IMR-90 (cell line): Measurements from ENCODE around the gene PCP4L1. TPM values are rescaled to one million over a fixed set of nuclear protein-coding genes. Genes with fewer than 3 reads are reported as not detected.

Experiments
- ATAC-seq: fragments of 200-7000 bp; cut with Tn5 transposase; 2 replicates; pipeline ENCODE4 v1.9.1; 2020; ENCODE audit warnings: low read depth, mild to moderate bottlenecking, moderate library complexity
- BruUV-seq: library from RNA; stranded (reverse); fragments of 400-500 nt; replicated peaks from 2 replicates; lab custom pipeline; 2021; lab: Mats Ljungman, UMichigan
- CTCF ChIA-PET: fragments of 300-600 bp; formaldehyde crosslinking; extraction: SDS; loops from one replicate; lab custom pipeline; 2021; ENCODE audit warnings: antibody characterized with exemption; lab: Yijun Ruan, JAX
- POLR2A ChIA-PET: fragments of 300-600 bp; sonication (Branson Sonifier 250); formaldehyde crosslinking; loops from one replicate; lab custom pipeline; 2022; ENCODE audit warnings: antibody characterized with exemption; ENCODE audit not compliant: unreplicated experiment; lab: Charles Lee
- DNase-seq: peaks from one replicate; pipeline ENCODE4 v3.0.0; 2013
- H2AFZ ChIP-seq: replicated peaks from 2 replicates; pipeline ENCODE3; 2013; ENCODE audit warnings: low read length, mild to moderate bottlenecking; ENCODE audit not compliant: poor library complexity
- H2AK5ac ChIP-seq: 2 replicates; pipeline ENCODE4 v1.6.1; 2013; ENCODE audit warnings: low read depth, low read length, inconsistent platforms
- H2AK9ac ChIP-seq: replicated peaks from 2 replicates; pipeline ENCODE3; 2013; ENCODE audit warnings: mild to moderate bottlenecking, low read depth, low read length, moderate library complexity; ENCODE audit not compliant: poor library complexity
- H2BK120ac ChIP-seq: 2 replicates; pipeline ENCODE4 v1.6.1; 2013; ENCODE audit warnings: low read depth, low read length, inconsistent platforms
- H2BK15ac ChIP-seq: 3 replicates; pipeline ENCODE4 v1.6.1; 2013; ENCODE audit warnings: low read depth, low read length, inconsistent platforms
- H2BK20ac ChIP-seq: 2 replicates; pipeline ENCODE4 v1.6.1; 2013; ENCODE audit warnings: low read depth, mild to moderate bottlenecking, inconsistent platforms, low read length, moderate library complexity
- H2BK5ac ChIP-seq: 2 replicates; pipeline ENCODE4 v1.6.1; 2013; ENCODE audit warnings: mild to moderate bottlenecking, low read depth, low read length, inconsistent platforms; ENCODE audit not compliant: poor library complexity, severe bottlenecking
- H3K14ac ChIP-seq: replicated peaks from 2 replicates; pipeline ENCODE4 v1.6.1; 2013; ENCODE audit warnings: low read depth, low read length, inconsistent platforms
- H3K18ac ChIP-seq: 2 replicates; pipeline ENCODE4 v1.6.1; 2013; ENCODE audit warnings: low read depth, low read length, control low read depth
- H3K23ac ChIP-seq: 2 replicates; pipeline ENCODE4 v1.6.1; 2013; ENCODE audit warnings: low read depth, low read length, inconsistent platforms
- H3K27ac ChIP-seq: 2 replicates; pipeline ENCODE4 v1.5.1; 2013; ENCODE audit warnings: mild to moderate bottlenecking, control low read depth, low read length; ENCODE audit not compliant: insufficient read depth
- H3K27me3 ChIP-seq: 2 replicates; pipeline ENCODE4 v1.6.1; 2013; ENCODE audit warnings: low read length; ENCODE audit not compliant: control insufficient read depth, insufficient read depth
- H3K36me3 ChIP-seq: 2 replicates; pipeline ENCODE4 v1.6.1; 2013; ENCODE audit warnings: low read length, mixed read lengths; ENCODE audit not compliant: control insufficient read depth, insufficient read depth
- H3K4ac ChIP-seq: 2 replicates; pipeline ENCODE4 v1.6.1; 2013; ENCODE audit warnings: low read depth, low read length, inconsistent platforms
- H3K4me1 ChIP-seq: 2 replicates; pipeline ENCODE4 v1.6.1; 2013; ENCODE audit warnings: low read length, mixed read lengths; ENCODE audit not compliant: control insufficient read depth, insufficient read depth
- H3K4me2 ChIP-seq: 2 replicates; pipeline ENCODE4 v1.6.1; 2013; ENCODE audit warnings: low read depth, mild to moderate bottlenecking, control low read depth, low read length, moderate library complexity
- H3K4me3 ChIP-seq: 2 replicates; pipeline ENCODE4 v1.5.1; 2013; ENCODE audit warnings: low read depth, mild to moderate bottlenecking, control low read depth, low read length, moderate library complexity; ENCODE audit not compliant: insufficient read depth
- H3K56ac ChIP-seq: 2 replicates; pipeline ENCODE4 v1.6.1; 2013; ENCODE audit warnings: low read length, inconsistent platforms; ENCODE audit not compliant: insufficient read depth; ENCODE audit errors: extremely low read depth
- H3K79me1 ChIP-seq, 2 experiments: 2 replicates each; pipeline ENCODE4 v1.6.1; 2013; ENCODE audit warnings: low read length in 2 of 2, inconsistent platforms in 1 of 2, low read depth in 1 of 2
- H3K9ac ChIP-seq: 2 replicates; pipeline ENCODE4 v1.6.1; 2013; ENCODE audit warnings: low read depth, low read length, control low read depth
- H3K9me1 ChIP-seq: 2 replicates; pipeline ENCODE4 v1.6.1; 2013; ENCODE audit warnings: low read length, inconsistent platforms; ENCODE audit not compliant: insufficient read depth
- H3K9me3 ChIP-seq: 2 replicates; pipeline ENCODE4 v1.6.1; 2013; ENCODE audit warnings: low read length; ENCODE audit not compliant: control insufficient read depth, insufficient read depth
- H4K20me1 ChIP-seq: 2 replicates; pipeline ENCODE4 v1.6.1; 2013; ENCODE audit warnings: low read length, inconsistent platforms; ENCODE audit not compliant: insufficient read depth
- H4K5ac ChIP-seq: 2 replicates; pipeline ENCODE4 v1.6.1; 2013; ENCODE audit warnings: mild to moderate bottlenecking, low read depth, low read length, control low read depth
- H4K8ac ChIP-seq, 2 experiments: 2 replicates each; pipeline ENCODE4 v1.6.1; 2013; ENCODE audit warnings: low read depth in 2 of 2, low read length in 2 of 2, control low read depth in 1 of 2, inconsistent platforms in 1 of 2
- H4K91ac ChIP-seq: 2 replicates; pipeline ENCODE4 v1.6.1; 2013; ENCODE audit warnings: low read depth, low read length, inconsistent platforms; ENCODE audit not compliant: insufficient read depth
- BHLHE40 ChIP-seq: fragments of 150-350 bp; IDR thresholded peaks from 2 replicates; pipeline ENCODE4 v1.6.1; 2016; ENCODE audit warnings: mild to moderate bottlenecking, low read depth, low read length
- CEBPB ChIP-seq: IDR thresholded peaks from 2 replicates; pipeline ENCODE4 v1.6.1; 2012; ENCODE audit warnings: low read depth, low read length, improper control_type of control experiment
- CTCF ChIP-seq: conservative IDR thresholded peaks from 2 replicates; pipeline ENCODE4 v1.5.1; 2012; ENCODE audit warnings: mild to moderate bottlenecking, low read depth, low read length, improper control_type of control experiment
- FOS ChIP-seq: fragments of 150-350 bp; IDR thresholded peaks from 2 replicates; pipeline ENCODE4 v1.6.1; 2016; ENCODE audit warnings: low read depth, low read length
- MAFK ChIP-seq: IDR thresholded peaks from 2 replicates; pipeline ENCODE4 v1.6.1; 2012; ENCODE audit warnings: low read depth, low read length, improper control_type of control experiment
- MAZ ChIP-seq: IDR thresholded peaks from 2 replicates; pipeline ENCODE4 v1.6.1; 2012; ENCODE audit warnings: low read depth, mild to moderate bottlenecking, low read length, improper control_type of control experiment, moderate library complexity, borderline replicate concordance
- MXI1 ChIP-seq: IDR thresholded peaks from 2 replicates; pipeline ENCODE4 v1.6.1; 2012; ENCODE audit warnings: low read depth, mild to moderate bottlenecking, low read length, moderate library complexity, borderline replicate concordance
- NFE2L2 ChIP-seq: fragments of 150-350 bp; IDR thresholded peaks from 2 replicates; pipeline ENCODE4 v1.6.1; 2016; ENCODE audit warnings: low read depth, mild to moderate bottlenecking, low read length
- POLR2A ChIP-seq: IDR thresholded peaks from 2 replicates; pipeline ENCODE4 v1.6.1; 2012; ENCODE audit warnings: mild to moderate bottlenecking, low read depth, low read length
- RAD21 ChIP-seq: IDR thresholded peaks from 2 replicates; pipeline ENCODE4 v1.6.1; 2012; ENCODE audit warnings: low read length, improper control_type of control experiment
- RCOR1 ChIP-seq: IDR thresholded peaks from 2 replicates; pipeline ENCODE4 v1.6.1; 2012; ENCODE audit warnings: mild to moderate bottlenecking, low read length, improper control_type of control experiment; ENCODE audit not compliant: insufficient replicate concordance
- RFX5 ChIP-seq: IDR thresholded peaks from 2 replicates; pipeline ENCODE4 v1.8.0; 2012; ENCODE audit warnings: low read depth, mild to moderate bottlenecking, low read length, moderate library complexity
- SMC3 ChIP-seq: fragments of 150-350 bp; IDR thresholded peaks from 2 replicates; pipeline ENCODE4 v1.6.1; 2016; ENCODE audit warnings: low read depth, mild to moderate bottlenecking, antibody characterized with exemption, low read length, moderate library complexity
- USF2 ChIP-seq: fragments of 150-350 bp; IDR thresholded peaks from 2 replicates; pipeline ENCODE4 v1.6.1; 2017; ENCODE audit warnings: mild to moderate bottlenecking, antibody characterized with exemption, low read length, low read depth
- WGBS, 2 experiments: methylation state at CpG; one replicate each; pipeline versions ENCODE4 v1.1.5 to v1.1.7; 2013; ENCODE audit warnings: missing lambda C conversion rate in 2 of 2; ENCODE audit not compliant: insufficient read length in 1 of 2; ENCODE audit errors: extremely low coverage in 2 of 2; 5-methylcytosine and 5-hydroxymethylcytosine counted together
- dilution Hi-C: fragments of 300-500 bp; cut with HindIII; formaldehyde crosslinking; loops from one replicate; pipeline ENCODE4 v1.14.3; 2018; ENCODE audit warnings: low sequenced_read_pairs; ENCODE audit not compliant: unreplicated experiment
- in situ Hi-C: fragments of 300-500 bp; cut with MboI; formaldehyde crosslinking; loops from 3 replicates; pipeline ENCODE4 v1.14.3; 2019; ENCODE audit warnings: low sequenced_read_pairs, inconsistent platforms, mixed read lengths
- intact Hi-C: fragments of 100-400 bp; cut with micrococcal nuclease; formaldehyde crosslinking; loops from 2 replicates; pipeline ENCODE4 v1.10.0; 2022
- polyA plus RNA-seq, 3 experiments: library from polyadenylated mRNA; depleted of rRNA; stranded (reverse); fragments of >200 nt; gene quantifications; 2 replicates each; pipeline ENCODE4 v1.2.3, GENCODE V29; 2012; ENCODE audit warnings: low replicate concordance in 1 of 3
- total RNA-seq: library from RNA; depleted of rRNA; stranded (reverse); fragments of >200 nt; gene quantifications from 2 replicates; pipeline ENCODE4 v1.2.3, GENCODE V29; 2012
- TF ChIP-seq, protein P1 (sequence below): fragments of 150-350 bp; IDR thresholded peaks from 2 replicates; pipeline ENCODE4 v1.6.1; 2016; ENCODE audit warnings: low read depth, mild to moderate bottlenecking, low read length, moderate library complexity, borderline replicate concordance

The PCP4L1 gene
- total and polyA plus RNA-seq, 2 of the 4 experiments (the other 2 are of a cell fraction): not detected

GRCh38 chr1:161290779-161291178, 32.2 kb downstream of the PCP4L1 start:
- H3K4me2 ChIP-seq: no peak overlapping the region
- no TSS peak for BruUV-seq
- H2BK120ac ChIP-seq: no peak overlapping the region
- no peak overlapping the region for H2BK5ac ChIP-seq
- no peak overlapping the region for H2AFZ ChIP-seq
- H4K91ac ChIP-seq: no peak overlapping the region
- H3K79me1 ChIP-seq: no peaks in the 10 kb centered on the region
- no peak overlapping the region for H2AK9ac ChIP-seq
- DNase-seq (no peak), ATAC-seq (no peak)
- H4K5ac ChIP-seq: no peak overlapping the region
- no CpG with 5 or more reads among the region's 1 CpG for WGBS, 2 experiments
- H3K14ac ChIP-seq: no peak overlapping the region
- H3K4me3 ChIP-seq: no peak overlapping the region
- POLR2A ChIA-PET: no interaction called here
- H3K9me3 ChIP-seq: no peaks in the 10 kb centered on the region
- H2AK5ac ChIP-seq: no peak overlapping the region
- H3K56ac ChIP-seq: no peak overlapping the region
- no peak overlapping the region for H4K8ac ChIP-seq
- no peak overlapping the region for H2BK15ac ChIP-seq
- in situ Hi-C loops (loop anchor here (5.0 kb wide), 1 partner anchor 63 kb away; the partner anchor contains the start of gene TOMM40L), dilution Hi-C loops (no loop called here), intact Hi-C loops (loop anchor here (1.0 to 2.0 kb wide), 3 partner anchors 22 to 98 kb away; no protein-coding TSS in a partner anchor)
- peaks cover 4% of the 10 kb centered on the region for H3K27me3 ChIP-seq
- H2BK20ac ChIP-seq: no peak overlapping the region
- no peak overlapping the region for H3K4ac ChIP-seq
- H3K9me1 ChIP-seq: no peaks in the 10 kb centered on the region
- H3K4me1 ChIP-seq: no peaks in the 10 kb centered on the region
- H3K18ac ChIP-seq: no peak overlapping the region
- CTCF ChIA-PET: interaction anchor here (0.5 to 1.8 kb wide), 14 partner anchors 8 to 1054 kb away, joined by 3 to 11 read pairs (median 3); partner anchors contain the start of genes SDHC and TOMM40L
- TF ChIP-seq RCOR1: no peak
- no peak for TF ChIP-seq RFX5
- no peak for TF ChIP-seq SMC3
- no peak for TF ChIP-seq FOS
- TF ChIP-seq USF2: no peak
- TF ChIP-seq BHLHE40: no peak
- TF ChIP-seq NFE2L2: no peak
- no peak for TF ChIP-seq RAD21
- TF ChIP-seq CEBPB: no peak
- no peak for TF ChIP-seq MXI1
- no peak for TF ChIP-seq CTCF
- no peak for TF ChIP-seq MAZ
- TF ChIP-seq MAFK: no peak
- TF ChIP-seq, protein P1, sequence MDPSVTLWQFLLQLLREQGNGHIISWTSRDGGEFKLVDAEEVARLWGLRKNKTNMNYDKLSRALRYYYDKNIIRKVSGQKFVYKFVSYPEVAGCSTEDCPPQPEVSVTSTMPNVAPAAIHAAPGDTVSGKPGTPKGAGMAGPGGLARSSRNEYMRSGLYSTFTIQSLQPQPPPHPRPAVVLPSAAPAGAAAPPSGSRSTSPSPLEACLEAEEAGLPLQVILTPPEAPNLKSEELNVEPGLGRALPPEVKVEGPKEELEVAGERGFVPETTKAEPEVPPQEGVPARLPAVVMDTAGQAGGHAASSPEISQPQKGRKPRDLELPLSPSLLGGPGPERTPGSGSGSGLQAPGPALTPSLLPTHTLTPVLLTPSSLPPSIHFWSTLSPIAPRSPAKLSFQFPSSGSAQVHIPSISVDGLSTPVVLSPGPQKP: no peak
- no peak for TF ChIP-seq POLR2A
- no peak overlapping the region for H3K27ac ChIP-seq
- H4K20me1 ChIP-seq: no peaks in the 10 kb centered on the region
- no peaks in the 10 kb centered on the region for H3K36me3 ChIP-seq
- no peak overlapping the region for H3K9ac ChIP-seq
- H3K23ac ChIP-seq: no peak overlapping the region
